ENCODE measurements around the gene PLA2G4C. TPM values are rescaled to one million over a fixed set of nuclear protein-coding genes. Genes with fewer than 3 reads are reported as not detected.

Gene PLA2G4C
- polyA plus RNA-seq, 1 donor, result 6.8 TPM

Other genes with a start within 250 kb of the PLA2G4C start
- gene SULT2A1, start 224.5 kb downstream of the PLA2G4C start, polyA plus RNA-seq (ENCODE audit: insufficient read length), result 0.18 TPM
- gene BSPH1, start 118.6 kb downstream of the PLA2G4C start, polyA plus RNA-seq (ENCODE audit: insufficient read length), result not detected
- 0.25 TPM for gene ELSPBP1, start 116.2 kb downstream of the PLA2G4C start, polyA plus RNA-seq (ENCODE audit: insufficient read length)
- not detected for gene CABP5, start 66.7 kb downstream of the PLA2G4C start, polyA plus RNA-seq (ENCODE audit: insufficient read length)
- 81.3 TPM for gene LIG1, start 59.5 kb upstream of the PLA2G4C start, polyA plus RNA-seq (ENCODE audit: insufficient read length)
- 9.0 TPM for gene ZSWIM9, start 59.9 kb upstream of the PLA2G4C start, polyA plus RNA-seq (ENCODE audit: insufficient read length)
- 74.3 TPM for gene CARD8, start 145.1 kb upstream of the PLA2G4C start, polyA plus RNA-seq (ENCODE audit: insufficient read length)
- 7.7 TPM for gene ZNF114, start 159.3 kb upstream of the PLA2G4C start, polyA plus RNA-seq (ENCODE audit: insufficient read length)
- gene EMP3, start 214.7 kb upstream of the PLA2G4C start, polyA plus RNA-seq (ENCODE audit: insufficient read length), result 62.3 TPM

Measured in left kidney (tissue), 1 donor.